Endothelial cell of umbilical vein (primary cell): ENCODE data around the gene HCN1. TPM values are rescaled to one million over a fixed set of nuclear protein-coding genes. Genes with fewer than 3 reads are reported as not detected.
"Not testable (repeated sequence)": the region's sequence is repeated elsewhere in the genome, so short reads cannot be mapped to it uniquely, and the experiment has no call there.

Experiments used
- BruUV-seq: library from RNA; stranded (reverse); fragments of 400-500 nt; replicated peaks from 2 replicates; lab custom pipeline; 2021; lab: Mats Ljungman, UMichigan
- CTCF ChIA-PET: fragments of 300-600, 350-600 bp; sonication (Branson Sonifier 250); formaldehyde crosslinking; loops from one replicate; lab custom pipeline; 2021; ENCODE audit warnings: antibody characterized with exemption, inconsistent platforms; lab: Charles Lee
- POLR2A ChIA-PET: fragments of 300-600, 350-600 bp; sonication (Branson Sonifier 250); formaldehyde crosslinking; loops from one replicate; lab custom pipeline; 2021; ENCODE audit warnings: antibody characterized with exemption, inconsistent platforms; lab: Charles Lee
- DNase-seq: peaks from one replicate; pipeline ENCODE4 v3.0.0-alpha.2; 2011; ENCODE audit warnings: low read depth, low spot score
- FAIRE-seq: peaks from 2 replicates; lab custom pipeline; 2011; peaks lifted over from hg19 to GRCh38; lab: Jason Lieb, UNC
- H2AFZ ChIP-seq: 2 replicates; pipeline ENCODE4 v1.6.0; 2012; ENCODE audit warnings: low read depth, low read length, control low read depth, inconsistent platforms
- H3K27ac ChIP-seq: 2 replicates; pipeline ENCODE4 v1.5.1; 2011; ENCODE audit warnings: low read depth, mild to moderate bottlenecking, control low read depth, low read length, moderate library complexity; ENCODE audit not compliant: insufficient read depth
- H3K27me3 ChIP-seq, 2 experiments: 2 replicates each; pipeline versions ENCODE4 v1.6.0 to v1.6.1; 2011; ENCODE audit warnings: low read length in 2 of 2, mixed read lengths in 1 of 2; ENCODE audit not compliant: control insufficient read depth in 2 of 2, insufficient read depth in 2 of 2
- H3K36me3 ChIP-seq, 2 experiments: 2 replicates in 1 of 2; 3 replicates in 1 of 2; pipeline ENCODE4 v1.5.1; 2011; ENCODE audit warnings: low read length in 2 of 2, mild to moderate bottlenecking in 1 of 2, moderate library complexity in 1 of 2; ENCODE audit not compliant: control insufficient read depth in 2 of 2, insufficient read depth in 2 of 2; ENCODE audit errors: extremely low read depth in 1 of 2
- H3K4me1 ChIP-seq: 3 replicates; pipeline ENCODE4 v1.5.1; 2011; ENCODE audit warnings: mild to moderate bottlenecking, low read length; ENCODE audit not compliant: control insufficient read depth, insufficient read depth; ENCODE audit errors: extremely low read depth
- H3K4me2 ChIP-seq: 2 replicates; pipeline ENCODE4 v1.6.1; 2011; ENCODE audit warnings: low read length, control low read depth, mixed read lengths; ENCODE audit not compliant: insufficient read depth
- H3K4me3 ChIP-seq, 3 experiments: fragments of 200-600 bp in 1 of 3; sonication (generic), shearing (Covaris generic) in 1 of 3; replicated peaks in 1 of 3; 2 replicates each; pipeline ENCODE4 v1.5.1; 2011 to 2016; ENCODE audit warnings: control low read depth in 3 of 3, low read length in 3 of 3, mild to moderate bottlenecking in 2 of 3, inconsistent platforms in 1 of 3, low read depth in 1 of 3, moderate library complexity in 1 of 3; ENCODE audit not compliant: insufficient read depth in 1 of 3
- H3K79me2 ChIP-seq: 2 replicates; pipeline ENCODE4 v1.6.0; 2012; ENCODE audit warnings: low read length, inconsistent platforms; ENCODE audit not compliant: control insufficient read depth, insufficient read depth
- H3K9ac ChIP-seq: replicated peaks from 2 replicates; pipeline ENCODE3; 2011; ENCODE audit warnings: low read length, control low read depth; ENCODE audit not compliant: insufficient read depth; ENCODE audit errors: extremely low read depth
- H3K9me1 ChIP-seq: replicated peaks from 3 replicates; pipeline ENCODE4 v1.6.0; 2011; ENCODE audit warnings: mild to moderate bottlenecking, low read length; ENCODE audit not compliant: control insufficient read depth, insufficient read depth; ENCODE audit errors: extremely low read depth
- H3K9me3 ChIP-seq: replicated peaks from 2 replicates; pipeline ENCODE4 v1.5.1; 2012; ENCODE audit warnings: low read length, inconsistent platforms; ENCODE audit not compliant: control insufficient read depth, insufficient read depth
- H4K20me1 ChIP-seq: replicated peaks from 2 replicates; pipeline ENCODE3; 2011; ENCODE audit warnings: mild to moderate bottlenecking, low read length; ENCODE audit not compliant: control insufficient read depth, insufficient read depth; ENCODE audit errors: extremely low read depth
- GATA2 ChIP-seq: IDR thresholded peaks from 2 replicates; pipeline ENCODE4 v1.7.0; 2011; ENCODE audit warnings: low read depth, mild to moderate bottlenecking, moderate library complexity, mixed read lengths, low read length; ENCODE audit not compliant: insufficient read length, insufficient read depth
- MAX ChIP-seq: IDR thresholded peaks from 2 replicates; pipeline ENCODE4 v1.6.1; 2011; ENCODE audit not compliant: insufficient read depth, insufficient read length
- POLR2A ChIP-seq: IDR thresholded peaks from 2 replicates; pipeline ENCODE4 v1.6.1; 2012; ENCODE audit warnings: low read depth, mild to moderate bottlenecking, control low read depth, low read length
- POLR2AphosphoS5 ChIP-seq: IDR thresholded peaks from 2 replicates; pipeline ENCODE4 v1.6.1; 2012; ENCODE audit warnings: low read depth, mild to moderate bottlenecking, control low read depth, low read length, moderate library complexity; ENCODE audit not compliant: insufficient read depth
- dilution Hi-C: fragments of 300-500 bp; cut with MboI; formaldehyde crosslinking; loops from one replicate; pipeline ENCODE4 v1.15.0; 2019; ENCODE audit warnings: low sequenced_read_pairs; ENCODE audit not compliant: extremely low pct_ligation_motif_present
- intact Hi-C: fragments of 100-400 bp; cut with micrococcal nuclease; formaldehyde crosslinking; loops from one replicate; pipeline ENCODE4 v1.10.0; 2022
- polyA plus RNA-seq, 4 experiments: library from polyadenylated mRNA; depleted of rRNA in 3 of 4; stranded (reverse) in 3 of 4; unstranded in 1 of 4; fragments of >200 nt; gene quantifications; 2 replicates each; pipeline versions ENCODE4 v1.2.1 to v1.2.3, GENCODE V29; 2011 to 2012; ENCODE audit warnings: missing spikeins in 1 of 4
- total RNA-seq: library from RNA; stranded (reverse); gene quantifications from 2 replicates; pipeline ENCODE4 v1.2.3, GENCODE V29; 2021

HCN1 gene
- total and polyA plus RNA-seq, 2 donors (not counting 3 experiments of a cell fraction or from before 2014, with no cell fraction given) = not detected

GRCh38 chr5:45596320-45596719, 99.9 kb downstream of the HCN1 start:
- dilution Hi-C loops = no loop called here
- no peak overlapping the region for H3K27ac ChIP-seq
- H3K4me1 ChIP-seq = no peaks in the 10 kb centered on the region
- no peak overlapping the region for H3K9ac ChIP-seq
- H4K20me1 ChIP-seq = no peaks in the 10 kb centered on the region
- ChIA-PET CTCF (no interaction called here), POLR2A (no interaction called here)
- H3K4me2 ChIP-seq = no peak overlapping the region
- TF ChIP-seq POLR2A = no peak
- no peak for TF ChIP-seq MAX
- TF ChIP-seq GATA2 = no peak
- TF ChIP-seq POLR2AphosphoS5 = no peak
- H3K4me3 ChIP-seq = no peak overlapping the region
- FAIRE-seq = no peak
- H3K9me3 ChIP-seq = no peaks in the 10 kb centered on the region
- intact Hi-C loops = no loop called here
- no peaks in the 10 kb centered on the region for H3K27me3 ChIP-seq
- no peaks in the 10 kb centered on the region for H3K36me3 ChIP-seq
- no peaks in the 10 kb centered on the region for H3K9me1 ChIP-seq
- no peaks in the 10 kb centered on the region for H3K79me2 ChIP-seq
- no TSS peak for BruUV-seq
- no peak for DNase-seq
- no peak overlapping the region for H2AFZ ChIP-seq

GRCh38 chr5:45586001-45586400, 110.2 kb downstream of the HCN1 start:
- intact Hi-C loops, H3K9me1 ChIP-seq, H3K27me3 ChIP-seq, CTCF ChIA-PET, H4K20me1 ChIP-seq, H3K4me1 ChIP-seq, H3K9me3 ChIP-seq, dilution Hi-C loops, POLR2A ChIA-PET, H3K79me2 ChIP-seq, H3K4me3 ChIP-seq, H3K4me2 ChIP-seq, DNase-seq, H2AFZ ChIP-seq, FAIRE-seq, BruUV-seq, H3K27ac ChIP-seq, H3K36me3 ChIP-seq, H3K9ac ChIP-seq: not testable (repeated sequence)
